ENCODE data around the gene TIGIT.

- TF ChIP-seq POLR2A (IDR thresholded peaks at IDR 0.05; ENCODE audit: low read length) (no peak), GATA1 (IDR thresholded peaks at IDR 0.05; ENCODE audit: low read depth, low read length) (no peak)
Measured at GRCh38 chr3:114351123-114351821, 57.4 kb downstream of the TIGIT start.

Data from erythroblast (primary cell).